ENCODE results near the gene CNKSR1. TPM values are rescaled to one million over a fixed set of nuclear protein-coding genes. Genes with fewer than 3 reads are reported as not detected.
A peak's percentile ranks its signal among the peaks of the same experiment; 100 is the strongest.

The CNKSR1 gene
- total RNA-seq = 1 to 10 TPM; 3.0 to 3.2 TPM

DNA sequence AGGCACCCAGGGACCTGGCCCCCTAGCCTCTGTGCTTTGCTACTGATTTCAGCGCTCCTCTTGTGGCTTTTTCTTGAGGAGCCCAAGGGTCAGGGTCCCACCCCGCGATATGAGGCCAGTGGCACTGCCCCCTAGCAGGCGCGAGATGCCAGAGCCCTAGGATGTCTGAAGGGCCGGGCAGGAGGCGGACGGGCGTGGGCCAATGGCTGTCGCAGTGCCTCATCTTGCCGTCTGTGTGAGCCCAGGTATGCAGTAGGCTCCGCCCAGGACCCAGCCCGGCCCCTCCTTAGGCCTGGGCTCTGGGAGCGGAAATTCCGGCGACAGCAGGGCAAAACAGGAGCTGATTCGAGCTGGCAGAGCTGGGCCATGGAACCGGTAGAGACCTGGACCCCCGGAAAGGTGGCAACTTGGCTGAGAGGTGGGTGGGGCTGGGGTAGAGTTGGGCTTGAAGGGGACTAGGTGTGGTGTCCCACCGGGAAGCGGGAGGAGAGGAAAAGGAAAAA, at the start of gene CNKSR1:
Gene CNKSR1 (plus strand): TSS at position 310 of the 503 bp plus-strand sequence. CDS start 57 bp downstream, at position 367.
- Mint-ChIP-seq H3K27ac (no peak within 1 kb of the TSS), H3K36me3 (ENCODE audit: low read depth) (peaks cover 3% of the 10 kb centered on the region), H3K4me1 (peaks cover 8% of the 10 kb centered on the region), H3K27me3 (no peaks in the 10 kb centered on the region), H3K4me3 (peak within 1 kb of the TSS; percentile 61), H3K9me3 (ENCODE audit: low read depth) (no peaks in the 10 kb centered on the region)
- intact Hi-C loops (cut with DNase I, micrococcal nuclease) = no loop called here
- ATAC-seq = peak; percentile 70
- DNase-seq = peak; percentile 48
- ChIA-PET POLR2A (no interaction called here), CTCF (interaction anchor here (0.6 to 1.0 kb wide), 3 partner anchors 18 to 178 kb away, joined by 3 to 5 read pairs (median 3); no protein-coding TSS in a partner anchor)

- no peaks in the 10 kb centered on the region for H3K27me3 Mint-ChIP-seq
- H3K36me3 Mint-ChIP-seq (ENCODE audit: low read depth) = no peaks in the 10 kb centered on the region
- no peaks in the 10 kb centered on the region for H3K9me3 Mint-ChIP-seq (ENCODE audit: low read depth)
- DNase-seq = no peak
- no peak overlapping the region for H3K4me3 Mint-ChIP-seq
- CTCF ChIA-PET = interaction anchor here (0.6 to 11.1 kb wide), 7 partner anchors 8 to 1984 kb away, joined by 3 to 134 read pairs (median 3); no protein-coding TSS in a partner anchor
- intact Hi-C loops (cut with DNase I, micrococcal nuclease) = loop anchor here in 1 of 2 experiments (5.0 kb wide), 1 partner anchor 697 kb away; the partner anchor contains the start of gene MACO1
- POLR2A ChIA-PET = no interaction called here
- H3K4me1 Mint-ChIP-seq = peaks cover 37% of the 10 kb centered on the region
- H3K27ac Mint-ChIP-seq = no peak overlapping the region
- ATAC-seq = no peak
Observed at GRCh38 chr1:26129778-26130177, 47.5 kb upstream of the CNKSR1 start.

DNA sequence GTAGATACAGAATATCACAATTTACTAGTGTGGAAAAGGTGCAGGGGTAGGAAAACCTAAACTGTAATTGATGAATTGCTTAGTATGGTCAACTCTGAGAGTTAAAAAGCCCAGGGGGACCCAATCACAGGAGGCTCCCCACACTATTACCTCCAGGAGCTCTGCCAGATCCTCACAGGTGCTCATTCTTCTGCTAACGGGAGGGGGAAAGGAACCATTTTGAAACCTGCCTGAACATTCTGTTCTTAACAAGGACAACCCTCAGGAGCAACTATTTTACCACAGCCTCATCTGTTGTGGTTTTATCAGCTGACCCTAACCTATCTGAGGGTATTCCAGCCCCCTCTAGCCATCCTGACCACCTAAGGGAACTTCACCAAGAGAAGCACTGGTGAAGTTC, 46.6 kb upstream of the CNKSR1 start:
- POLR2A ChIA-PET = no interaction called here
- Mint-ChIP-seq H3K4me1 (peaks cover 30% of the 10 kb centered on the region), H3K36me3 (ENCODE audit: low read depth) (no peaks in the 10 kb centered on the region), H3K27me3 (no peaks in the 10 kb centered on the region), H3K9me3 (ENCODE audit: low read depth) (no peaks in the 10 kb centered on the region), H3K4me3 (no peak overlapping the region), H3K27ac (no peak overlapping the region)
- ATAC-seq = no peak
- CTCF ChIA-PET = interaction anchor here (11.1 kb wide), 1 partner anchor 13 kb away, joined by 134 read pairs; no protein-coding TSS in a partner anchor
- intact Hi-C loops (cut with DNase I, micrococcal nuclease) = no loop called here
- DNase-seq = no peak

DNA sequence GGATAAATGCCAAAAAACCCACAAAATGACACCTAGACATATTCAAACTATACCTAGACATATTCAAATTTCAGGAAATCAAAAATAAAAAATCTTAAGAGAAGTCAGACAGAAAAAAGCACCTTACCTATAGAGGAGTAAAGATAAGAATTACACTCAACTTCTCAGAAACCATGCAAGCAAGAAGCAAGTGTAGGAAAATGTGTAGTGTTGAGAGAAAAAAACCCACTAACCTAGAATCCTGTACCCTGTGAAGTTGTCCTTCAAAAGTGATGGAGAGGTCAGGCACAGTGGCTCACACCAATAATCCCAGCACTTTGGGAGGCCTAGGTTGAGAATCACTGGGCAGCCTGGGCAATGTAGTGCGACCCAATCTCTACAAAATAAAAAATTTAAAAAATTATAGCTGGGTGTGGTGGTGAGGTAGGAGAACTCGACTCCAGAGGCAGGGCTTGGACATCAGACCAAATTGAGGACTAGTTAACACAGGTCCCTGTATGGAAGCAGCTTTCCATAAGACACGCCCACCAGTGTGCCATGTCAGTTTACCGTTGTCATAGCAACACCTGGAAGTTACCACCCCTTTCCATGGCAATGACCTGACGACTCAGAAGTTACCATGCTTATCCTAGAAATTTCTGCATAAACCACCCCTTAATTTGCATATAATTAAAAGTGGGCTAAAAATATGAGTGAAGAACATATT, 45.0 kb upstream of the CNKSR1 start:
- ChIA-PET CTCF (interaction anchor here (1.2 to 2.2 kb wide), 2 partner anchors 10 to 13 kb away, joined by 3 to 9 read pairs; no protein-coding TSS in a partner anchor), POLR2A (no interaction called here)
- DNase-seq (no peak), ATAC-seq (peak; percentile 44)
- Mint-ChIP-seq H3K4me3 (no peak overlapping the region), H3K4me1 (peaks cover 15% of the 10 kb centered on the region), H3K9me3 (ENCODE audit: low read depth) (no peaks in the 10 kb centered on the region), H3K27me3 (no peaks in the 10 kb centered on the region), H3K27ac (no peak overlapping the region), H3K36me3 (ENCODE audit: low read depth) (no peaks in the 10 kb centered on the region)
- intact Hi-C loops (cut with DNase I, micrococcal nuclease) = no loop called here

- Mint-ChIP-seq H3K4me1 (peaks cover 10% of the 10 kb centered on the region), H3K36me3 (ENCODE audit: low read depth) (no peaks in the 10 kb centered on the region), H3K27ac (no peak overlapping the region), H3K4me3 (no peak overlapping the region), H3K27me3 (no peaks in the 10 kb centered on the region), H3K9me3 (ENCODE audit: low read depth) (no peaks in the 10 kb centered on the region)
- CTCF ChIA-PET = interaction anchor here (1.2 to 2.2 kb wide), 2 partner anchors 10 to 12 kb away, joined by 3 to 9 read pairs; no protein-coding TSS in a partner anchor
- POLR2A ChIA-PET = no interaction called here
- intact Hi-C loops (cut with DNase I, micrococcal nuclease) = no loop called here
- DNase-seq (no peak), ATAC-seq (no peak)
Observed at GRCh38 chr1:26132834-26133167, 44.5 kb upstream of the CNKSR1 start.

GRCh38 chr1:26134466-26134865, 42.8 kb upstream of the CNKSR1 start:
- no peak for DNase-seq
- ChIA-PET CTCF (no interaction called here), POLR2A (no interaction called here)
- Mint-ChIP-seq H3K36me3 (ENCODE audit: low read depth) (no peaks in the 10 kb centered on the region), H3K4me3 (no peak overlapping the region), H3K4me1 (peaks cover 9% of the 10 kb centered on the region), H3K27ac (no peak overlapping the region), H3K27me3 (no peaks in the 10 kb centered on the region), H3K9me3 (ENCODE audit: low read depth) (no peaks in the 10 kb centered on the region)
- intact Hi-C loops (cut with DNase I, micrococcal nuclease) = no loop called here
- ATAC-seq = no peak

DNA sequence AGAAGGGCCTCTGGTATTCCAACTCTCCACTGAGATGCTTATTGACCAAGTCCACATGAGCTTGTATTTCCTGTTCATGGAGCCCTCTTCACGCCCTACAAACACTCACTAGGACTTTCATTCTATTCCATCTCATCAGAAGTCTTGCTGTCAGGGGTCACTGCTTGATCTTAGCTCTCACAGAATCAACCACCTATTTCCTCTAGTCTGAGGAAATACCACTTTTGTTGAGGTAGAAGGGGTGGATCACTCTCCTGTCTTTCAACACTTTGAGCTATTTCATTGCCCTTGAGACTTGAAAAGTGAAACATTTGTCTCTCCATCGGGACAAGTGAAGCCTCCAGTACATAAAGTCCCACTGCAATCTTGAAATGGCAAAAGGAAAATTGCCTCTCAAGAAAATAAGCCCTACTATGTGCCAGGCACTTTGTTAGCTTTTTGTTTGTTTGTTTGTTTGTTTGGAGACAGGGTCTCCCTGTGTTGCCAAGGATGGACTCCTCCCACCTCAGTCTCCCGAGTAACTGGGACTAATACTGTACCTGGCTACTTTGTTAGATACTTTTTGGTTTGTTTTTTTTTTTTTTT, 38.2 kb upstream of the CNKSR1 start:
- no peaks in the 10 kb centered on the region for H3K9me3 Mint-ChIP-seq (ENCODE audit: low read depth)
- peaks cover 9% of the 10 kb centered on the region for H3K4me1 Mint-ChIP-seq
- ChIA-PET POLR2A (interaction anchor here (0.5 to 0.6 kb wide), 2 partner anchors 13 to 26 kb away, joined by 3 read pairs; no protein-coding TSS in a partner anchor), CTCF (interaction anchor here (0.8 to 2.9 kb wide), 13 partner anchors 9 to 96 kb away, joined by 3 to 9 read pairs (median 3); no protein-coding TSS in a partner anchor)
- ATAC-seq = no peak
- H3K4me3 Mint-ChIP-seq = no peak overlapping the region
- intact Hi-C loops (cut with DNase I, micrococcal nuclease) = no loop called here
- no peaks in the 10 kb centered on the region for H3K27me3 Mint-ChIP-seq
- H3K36me3 Mint-ChIP-seq (ENCODE audit: low read depth) = no peaks in the 10 kb centered on the region
- DNase-seq = no peak
- no peak overlapping the region for H3K27ac Mint-ChIP-seq

DNA sequence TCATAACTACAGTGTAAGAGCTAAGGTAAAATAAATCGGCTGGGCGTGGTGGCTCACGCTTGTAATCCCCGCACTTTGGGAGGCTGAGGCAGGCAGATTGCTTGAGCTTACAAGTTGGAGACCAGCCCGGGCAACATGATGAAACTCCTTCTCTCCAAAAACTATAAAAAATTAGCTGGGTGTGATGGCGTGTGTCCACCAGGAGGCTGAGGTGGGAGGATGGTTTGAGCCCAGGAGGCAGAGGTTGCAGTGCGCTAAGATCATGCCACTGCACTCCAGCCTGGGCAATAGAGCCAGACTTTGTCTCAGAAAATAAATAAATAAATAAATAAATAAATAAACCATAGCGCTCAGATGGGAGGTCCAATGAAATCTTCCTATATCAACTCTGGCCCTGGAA, 35.1 kb upstream of the CNKSR1 start:
- Mint-ChIP-seq H3K4me3 (no peak overlapping the region), H3K9me3 (ENCODE audit: low read depth) (no peaks in the 10 kb centered on the region), H3K27me3 (peaks cover 2% of the 10 kb centered on the region), H3K36me3 (ENCODE audit: low read depth) (no peaks in the 10 kb centered on the region), H3K27ac (no peak overlapping the region), H3K4me1 (peaks cover 15% of the 10 kb centered on the region)
- DNase-seq (no peak), ATAC-seq (no peak)
- CTCF ChIA-PET = interaction anchor here (1.0 to 8.3 kb wide), 10 partner anchors 9 to 252 kb away, joined by 3 to 187 read pairs (median 3); partner anchors contain the start of gene PDIK1L
- POLR2A ChIA-PET = interaction anchor here (0.6 to 1.3 kb wide), 3 partner anchors 16 to 169 kb away, joined by 3 read pairs; no protein-coding TSS in a partner anchor
- intact Hi-C loops (cut with DNase I, micrococcal nuclease) = no loop called here

DNA sequence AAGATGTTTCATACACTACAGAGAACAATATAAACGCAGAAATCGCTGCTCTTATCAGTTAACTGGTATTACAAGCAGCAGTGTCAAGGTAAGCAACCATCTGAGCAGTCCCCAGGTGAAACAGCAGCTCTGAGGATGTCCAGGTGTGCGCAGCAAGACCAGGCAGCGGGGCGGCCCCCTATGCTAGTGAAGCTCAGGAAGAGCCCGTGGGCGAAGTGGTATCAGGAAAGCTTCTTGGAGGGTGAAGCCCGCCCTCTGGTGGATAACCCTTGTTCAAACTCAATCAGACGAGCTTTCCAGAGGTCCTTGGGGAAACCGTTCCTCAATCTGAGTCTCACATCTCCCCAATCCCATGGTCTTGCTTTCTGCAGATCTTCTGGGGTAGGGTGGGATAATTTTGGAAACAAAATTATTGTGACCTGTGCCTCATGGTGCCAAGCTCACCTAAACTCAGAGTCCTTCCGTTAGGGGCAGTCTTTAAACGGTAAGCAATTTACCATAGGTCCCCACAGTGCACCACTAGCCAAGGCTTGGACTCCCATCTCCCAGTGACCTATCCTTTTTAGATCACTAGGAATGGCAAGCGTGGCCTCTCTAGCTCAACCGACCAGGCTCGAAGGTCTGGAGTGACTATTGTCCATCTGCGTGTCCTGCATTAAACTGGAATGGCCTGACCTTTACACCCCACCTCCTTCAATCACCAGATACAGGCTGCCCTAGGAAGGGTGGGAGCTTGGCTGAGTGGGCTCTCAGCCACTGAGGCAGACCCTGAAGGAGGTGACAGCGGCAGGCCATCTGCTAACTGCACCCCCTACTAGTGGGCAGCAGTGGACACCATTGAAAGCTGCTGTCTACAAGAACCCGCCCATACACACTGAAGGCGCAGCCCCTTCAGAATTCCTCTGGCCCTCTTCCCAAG, 32.0 kb upstream of the CNKSR1 start:
- POLR2A ChIA-PET = interaction anchor here (0.8 to 1.2 kb wide), 4 partner anchors 11 to 42 kb away, joined by 3 read pairs; partner anchors contain the start of genes PDIK1L and ZNF593
- Mint-ChIP-seq H3K27ac (no peak overlapping the region), H3K9me3 (ENCODE audit: low read depth) (no peaks in the 10 kb centered on the region), H3K4me1 (peaks cover 6% of the 10 kb centered on the region), H3K4me3 (no peak overlapping the region), H3K27me3 (peaks cover 2% of the 10 kb centered on the region), H3K36me3 (ENCODE audit: low read depth) (no peaks in the 10 kb centered on the region)
- intact Hi-C loops (cut with DNase I, micrococcal nuclease) = loop anchor here (1.0 to 5.0 kb wide), 4 partner anchors 19 to 109 kb away; no protein-coding TSS in a partner anchor
- DNase-seq = peak; percentile 89
- peak; percentile 89 for ATAC-seq
- CTCF ChIA-PET = interaction anchor here (0.5 to 8.3 kb wide), 37 partner anchors 8 to 1060 kb away, joined by 3 to 187 read pairs (median 6); partner anchors contain the start of genes CEP85, DHDDS, FAM110D and PDIK1L

- CTCF ChIA-PET = interaction anchor here (0.7 to 8.3 kb wide), 13 partner anchors 11 to 1060 kb away, joined by 3 to 187 read pairs (median 9); partner anchors contain the start of genes FAM110D and ZNF593
- POLR2A ChIA-PET = no interaction called here
- Mint-ChIP-seq H3K4me1 (peaks cover 6% of the 10 kb centered on the region), H3K4me3 (no peak overlapping the region), H3K9me3 (ENCODE audit: low read depth) (no peaks in the 10 kb centered on the region), H3K36me3 (ENCODE audit: low read depth) (no peaks in the 10 kb centered on the region), H3K27ac (no peak overlapping the region), H3K27me3 (peaks cover 2% of the 10 kb centered on the region)
- ATAC-seq (no peak), DNase-seq (no peak)
- intact Hi-C loops (cut with DNase I, micrococcal nuclease) = loop anchor here (1.0 to 5.0 kb wide), 4 partner anchors 20 to 110 kb away; no protein-coding TSS in a partner anchor
Observed at GRCh38 chr1:26145960-26146294, 31.4 kb upstream of the CNKSR1 start.
